HG03565 (cell line): ENCODE data around the gene AUTS2.

Source experiments
- ATAC-seq: cut with Tn5 transposase; IDR thresholded peaks from one replicate; pipeline ENCODE4 v1.9.1; 2021; ENCODE audit warnings: mild to moderate bottlenecking, moderate library complexity; ENCODE audit not compliant: unreplicated experiment

AUTS2 gene

DNA sequence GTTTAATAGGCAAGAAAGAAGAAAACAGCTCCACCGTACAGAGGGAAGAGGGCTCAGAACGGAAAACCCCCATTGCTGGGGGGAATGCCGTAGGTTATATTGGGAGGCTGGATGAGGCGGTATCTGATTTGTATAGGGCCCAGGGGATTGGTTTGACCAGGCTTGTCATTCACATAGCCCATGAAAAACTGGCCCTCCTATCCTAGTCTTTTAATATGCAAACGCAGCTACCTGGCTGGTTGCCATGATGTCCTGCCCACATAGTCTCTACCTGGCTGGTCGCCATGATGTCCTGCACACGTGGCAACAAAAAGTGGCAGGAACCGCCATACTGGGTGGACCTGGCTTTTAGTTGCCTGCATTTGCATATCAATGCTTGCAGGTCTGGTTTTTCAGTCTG lies 84.7 kb downstream of the AUTS2 start:
- ATAC-seq, result no peak

DNA sequence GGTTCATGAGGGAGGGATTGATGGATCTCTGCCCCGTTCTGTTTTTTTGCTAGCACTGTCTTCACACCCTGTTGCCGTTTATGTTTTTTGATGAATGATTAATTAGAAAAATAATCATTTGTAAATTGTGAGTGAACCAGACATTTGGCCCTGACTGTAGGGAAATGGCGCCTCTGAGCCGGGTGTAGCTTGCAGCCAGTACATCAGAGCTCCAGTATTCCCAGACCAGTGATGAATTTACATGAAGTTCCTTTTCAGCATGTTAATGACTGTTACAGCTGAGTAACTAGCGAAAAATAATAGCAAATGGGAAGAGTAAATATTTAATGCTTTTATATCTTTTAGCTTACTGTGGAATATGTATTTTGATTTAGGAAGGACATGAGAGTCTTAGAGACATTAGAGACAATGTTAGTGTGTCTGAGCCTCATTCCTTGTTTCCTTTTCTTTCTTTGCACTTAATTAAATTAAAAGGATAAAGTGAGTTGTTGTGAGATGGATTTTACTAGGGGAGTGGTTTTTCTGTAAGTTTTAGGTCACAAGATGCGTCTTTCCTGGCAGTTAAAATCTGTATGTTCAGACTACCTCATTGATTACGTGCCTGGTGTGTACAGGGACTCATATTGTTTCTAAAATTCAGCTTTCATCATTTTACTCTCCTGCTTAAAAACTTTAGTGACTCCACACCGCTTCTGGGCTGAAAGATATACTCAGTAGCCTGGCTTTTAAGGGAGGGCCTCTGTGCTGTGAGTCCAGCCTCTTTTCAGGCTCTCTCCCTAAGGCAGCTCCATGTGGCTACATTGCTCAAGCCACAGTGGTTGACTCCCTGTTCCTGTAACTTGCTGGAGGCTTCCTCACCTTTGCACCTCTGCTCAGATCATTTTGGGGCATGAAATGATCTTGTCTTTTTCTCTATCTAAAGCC lies 86.4 kb downstream of the AUTS2 start:
- ATAC-seq, result no peak

DNA sequence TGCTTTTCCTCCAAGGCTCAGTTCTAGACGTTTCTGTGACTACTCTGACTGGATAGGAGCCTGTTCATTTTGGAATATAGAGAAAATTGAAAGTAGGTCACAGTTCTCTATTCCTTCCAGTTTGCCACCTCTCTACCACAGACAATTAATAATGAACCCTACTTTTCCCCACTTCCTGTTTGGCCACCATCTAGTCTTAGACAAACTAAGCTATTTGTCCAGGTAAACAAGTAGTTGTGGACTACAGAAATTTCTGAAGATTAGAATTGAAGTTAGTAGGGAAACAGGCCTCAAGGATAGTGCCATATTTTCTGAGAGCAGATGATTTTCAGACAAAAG lies 87.0 kb downstream of the AUTS2 start:
- ATAC-seq, result no peak

DNA sequence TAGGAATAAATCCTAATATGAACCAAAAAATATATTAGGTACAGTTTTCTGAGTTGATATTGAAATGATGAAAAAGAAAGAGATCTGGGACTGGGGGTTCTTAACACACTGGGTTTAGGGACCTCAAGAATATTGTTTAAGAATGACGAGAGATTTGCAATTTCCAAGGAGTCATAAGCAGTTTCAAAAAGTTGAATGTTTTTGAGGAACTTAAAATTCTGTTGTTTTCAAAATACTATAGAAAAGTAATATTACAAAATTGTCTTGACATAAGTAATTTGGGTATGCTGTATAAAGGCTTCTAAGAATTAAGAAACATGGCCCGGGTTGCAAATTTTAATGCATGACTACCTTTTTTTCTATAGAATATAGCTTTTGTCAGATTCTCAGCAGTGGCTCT lies 88.1 kb downstream of the AUTS2 start:
- ATAC-seq, result no peak

DNA sequence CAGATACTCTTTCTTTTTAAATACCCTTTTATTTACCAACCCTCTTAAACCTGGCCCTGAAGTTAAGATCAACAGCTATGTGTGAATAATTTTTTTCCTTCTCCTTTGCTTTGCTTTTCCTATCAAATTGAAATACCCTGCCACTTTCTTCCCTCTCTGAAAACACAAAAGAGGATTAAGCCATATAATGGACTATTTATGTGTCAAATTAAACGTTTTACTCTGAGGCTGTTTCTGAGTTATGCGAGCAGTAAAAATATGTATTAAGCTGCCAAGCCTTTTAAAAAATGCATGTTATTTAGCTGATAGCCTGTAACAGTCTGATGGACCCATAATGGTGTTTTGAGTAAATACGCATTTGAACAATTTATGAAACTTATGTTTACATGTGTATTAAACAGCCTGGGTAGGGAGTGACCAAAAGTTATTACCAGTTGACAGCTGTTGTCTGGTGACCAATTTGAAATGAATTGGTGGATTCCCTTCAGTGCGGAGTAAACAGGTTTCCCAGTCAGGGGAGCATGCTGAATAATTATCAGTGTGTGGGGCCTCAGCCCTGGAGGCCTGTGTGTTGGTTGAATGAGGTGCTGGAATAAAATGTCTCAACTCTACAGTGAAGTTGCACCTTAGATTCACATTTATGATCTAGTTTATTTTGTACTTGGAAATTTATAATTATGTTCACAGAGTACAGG lies 89.6 kb downstream of the AUTS2 start:
- no peak for ATAC-seq

DNA sequence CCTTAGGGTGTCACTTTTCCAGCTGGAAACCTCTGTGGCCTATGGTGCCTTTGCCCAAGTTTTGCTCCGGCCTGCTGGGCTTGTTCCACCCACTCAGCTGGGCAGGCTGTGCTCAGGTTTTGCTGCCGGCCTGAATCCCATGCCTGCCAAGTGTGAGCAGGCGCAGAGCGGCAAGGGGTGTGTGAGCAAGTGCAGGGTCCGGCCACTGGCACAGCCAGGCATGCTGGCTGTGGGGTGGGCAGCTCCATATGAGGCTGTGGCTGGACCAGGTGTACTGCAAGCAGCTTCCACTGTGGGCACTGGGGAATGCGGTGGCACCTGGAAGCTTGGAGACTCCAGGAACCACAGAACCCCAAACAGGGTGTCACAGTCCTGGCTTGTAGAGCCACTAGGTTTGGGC lies 92.1 kb downstream of the AUTS2 start:
- no peak for ATAC-seq

DNA sequence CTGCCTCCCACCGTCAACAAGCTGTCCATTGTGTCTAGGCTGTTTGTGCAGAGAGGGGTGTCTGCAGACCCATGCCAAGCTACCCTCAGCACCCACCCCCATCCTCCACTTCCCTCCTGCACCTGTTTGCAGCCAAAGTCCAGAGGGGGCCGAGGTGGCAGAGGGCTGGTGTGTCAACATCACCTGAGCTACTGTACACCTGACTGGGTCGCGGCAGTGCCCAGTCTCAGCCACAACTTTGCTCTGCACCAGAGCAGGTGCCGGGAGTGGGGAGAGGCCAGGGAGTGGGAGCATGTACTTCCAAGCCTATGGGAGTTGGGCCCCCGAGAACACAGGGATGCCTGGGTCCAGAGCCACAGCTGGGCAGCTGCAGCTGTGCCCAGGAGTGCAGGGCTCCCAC lies 93.1 kb downstream of the AUTS2 start:
- ATAC-seq, result no peak

DNA sequence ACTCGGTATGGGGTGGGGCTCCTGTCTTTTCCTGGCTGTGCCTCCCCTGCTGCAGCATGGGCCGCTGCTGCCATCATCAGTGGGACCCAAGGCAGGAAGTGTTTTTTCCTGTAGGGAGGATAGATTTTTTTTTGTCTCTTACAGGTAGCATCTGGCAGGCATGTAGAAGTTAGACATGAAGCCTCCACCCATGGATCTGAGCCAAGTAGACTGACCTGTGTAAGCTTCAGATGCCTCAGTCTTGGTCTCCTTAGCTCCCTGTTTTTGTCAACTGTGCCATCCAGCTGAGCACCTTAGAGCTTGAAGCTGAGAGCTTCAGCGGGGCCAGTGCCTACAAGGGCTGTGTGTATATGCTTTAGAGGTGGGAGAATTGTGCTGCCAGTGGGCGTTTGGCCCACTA lies 93.5 kb downstream of the AUTS2 start:
- ATAC-seq, result no peak

DNA sequence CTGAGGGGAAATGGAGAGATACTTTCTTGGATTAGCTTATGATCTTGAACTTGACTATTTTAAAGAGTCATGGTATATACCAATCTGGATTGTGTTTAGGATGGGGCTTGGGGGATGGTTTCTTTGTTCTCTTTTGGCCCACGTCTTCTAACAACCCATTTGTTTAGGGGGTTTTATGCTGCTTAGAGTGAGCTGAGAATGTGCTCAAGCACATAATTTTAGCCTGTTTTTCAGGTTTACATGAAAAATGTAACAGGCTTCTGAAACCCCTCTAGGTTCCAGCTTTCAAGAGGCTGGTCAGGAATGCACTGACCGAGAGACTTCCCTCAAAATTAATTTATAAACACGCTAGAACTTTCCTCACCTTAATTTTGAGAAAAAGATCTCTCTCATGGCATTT lies 94.3 kb downstream of the AUTS2 start:
- ATAC-seq, result no peak

DNA sequence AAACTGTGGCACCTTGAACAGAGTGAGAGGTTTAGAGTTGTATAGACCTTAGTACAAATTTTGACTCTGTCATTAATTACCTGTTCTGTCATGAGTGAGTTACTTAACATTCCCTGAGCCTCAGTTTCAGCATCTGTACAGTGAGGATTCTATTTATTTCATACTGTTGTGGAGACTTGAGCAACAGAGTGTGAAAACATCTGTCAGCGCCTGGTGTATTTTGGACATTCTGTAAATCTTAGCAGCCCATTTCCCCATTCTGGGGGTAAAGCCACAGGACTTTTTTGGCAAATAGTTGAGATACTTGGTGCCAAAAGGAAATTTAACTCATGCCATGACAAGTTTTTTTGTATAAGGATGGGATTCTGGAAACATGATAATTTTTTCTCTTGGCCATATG lies 94.8 kb downstream of the AUTS2 start:
- ATAC-seq, result no peak

DNA sequence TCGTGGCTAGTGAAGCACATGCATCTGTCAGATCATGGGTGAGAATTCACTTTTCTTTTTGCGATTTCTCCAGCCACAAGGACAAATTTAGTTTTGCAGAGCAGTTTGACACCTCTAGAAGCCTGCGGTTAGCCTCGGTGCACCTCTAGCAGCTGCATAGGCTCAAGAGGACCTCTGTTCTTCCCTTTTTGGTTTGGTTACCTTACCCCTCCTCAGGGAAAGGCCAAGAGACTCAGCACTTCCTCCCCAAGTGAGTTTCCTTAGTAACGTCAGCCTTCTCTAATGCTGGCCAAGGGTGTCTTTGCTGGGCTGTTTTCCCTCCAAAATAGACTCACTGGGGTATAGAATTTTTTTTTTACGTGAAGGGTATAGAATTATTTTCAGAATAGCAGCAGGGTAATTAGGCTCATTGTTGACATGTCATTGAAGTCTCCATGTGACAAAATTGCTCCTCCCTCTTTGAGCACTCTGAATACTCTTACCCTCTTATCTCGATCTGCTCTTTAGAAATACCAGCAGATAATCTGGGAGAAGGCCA lies 97.8 kb downstream of the AUTS2 start:
- ATAC-seq, result peak; percentile 89

DNA sequence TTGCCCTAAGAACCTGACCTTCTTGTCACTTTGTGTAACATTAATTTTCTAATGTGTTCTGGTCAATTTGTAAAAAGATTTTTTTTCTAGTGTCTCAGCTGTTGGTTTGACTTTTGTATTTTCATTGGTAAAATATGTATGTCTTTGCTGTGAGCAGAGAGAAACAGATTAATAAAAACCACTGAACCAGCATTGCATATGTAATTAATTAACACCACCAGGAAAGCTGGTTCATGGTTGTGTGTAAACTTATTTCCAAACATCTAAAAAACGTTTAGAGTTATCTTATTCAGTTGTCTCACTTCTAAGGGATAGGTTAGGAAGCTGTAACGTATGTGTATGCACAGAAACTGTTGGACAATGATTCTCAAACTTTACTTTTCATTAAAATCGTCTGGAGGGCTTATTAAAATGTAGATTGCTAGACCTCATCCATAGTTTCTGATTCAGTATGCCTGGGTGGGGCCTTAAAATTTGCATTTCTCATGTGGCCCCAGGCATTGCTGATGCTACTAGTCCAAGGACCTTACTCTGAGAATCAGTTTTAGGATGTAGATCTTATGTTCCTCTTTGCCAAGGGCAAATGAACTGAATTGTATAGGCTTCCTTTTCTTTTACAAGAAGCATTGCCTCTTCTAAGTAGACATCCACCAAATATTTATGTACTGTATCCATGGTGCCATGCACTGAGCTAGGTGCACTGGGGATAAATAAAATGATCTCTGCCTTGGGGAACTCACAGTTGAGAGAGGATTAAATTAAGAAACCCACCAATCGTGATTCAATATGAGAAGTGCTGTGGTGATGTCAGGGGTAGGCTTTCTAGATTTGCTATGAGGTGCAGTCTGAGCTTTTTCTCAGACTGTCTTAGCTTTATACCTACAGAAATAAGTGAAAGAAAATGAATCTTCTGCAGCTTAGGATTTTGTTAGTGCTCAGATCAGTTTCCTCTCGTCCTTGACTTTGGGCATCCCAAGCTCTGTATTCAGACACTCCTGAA lies 98.7 kb downstream of the AUTS2 start:
- no peak for ATAC-seq

DNA sequence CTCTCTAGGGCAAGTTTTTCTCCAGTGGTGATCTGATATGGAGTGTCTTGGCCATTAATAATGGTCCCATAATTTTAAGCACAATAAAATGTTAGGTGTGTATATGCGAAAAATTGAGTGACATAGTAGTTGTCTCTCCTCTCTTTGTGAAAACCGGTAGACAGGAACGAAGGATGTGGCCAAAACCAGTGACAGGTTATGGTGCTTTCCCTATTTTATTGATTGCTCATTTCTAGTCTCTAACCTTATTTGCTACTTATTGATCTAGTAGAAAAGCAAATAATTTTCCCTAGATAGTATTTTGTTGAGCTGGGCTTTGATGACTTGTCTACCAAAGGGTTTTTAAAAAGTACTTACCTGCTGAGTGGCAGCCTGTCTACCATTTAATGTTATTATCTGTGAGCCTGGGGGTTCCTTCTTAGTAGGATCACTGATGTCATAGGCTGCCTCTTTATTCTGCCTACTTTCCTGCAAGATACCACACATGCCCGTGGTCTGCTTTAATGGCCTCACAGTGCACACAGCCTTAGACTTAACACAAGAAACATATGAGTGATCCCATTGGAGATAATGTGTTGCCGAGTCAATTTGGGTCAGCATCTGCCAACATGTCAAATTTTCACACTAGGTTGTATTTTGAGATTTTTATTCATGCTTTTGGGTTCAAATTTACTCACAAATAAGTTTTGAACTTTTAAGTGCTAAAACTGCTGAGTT lies 100.0 kb downstream of the AUTS2 start:
- ATAC-seq, result no peak

DNA sequence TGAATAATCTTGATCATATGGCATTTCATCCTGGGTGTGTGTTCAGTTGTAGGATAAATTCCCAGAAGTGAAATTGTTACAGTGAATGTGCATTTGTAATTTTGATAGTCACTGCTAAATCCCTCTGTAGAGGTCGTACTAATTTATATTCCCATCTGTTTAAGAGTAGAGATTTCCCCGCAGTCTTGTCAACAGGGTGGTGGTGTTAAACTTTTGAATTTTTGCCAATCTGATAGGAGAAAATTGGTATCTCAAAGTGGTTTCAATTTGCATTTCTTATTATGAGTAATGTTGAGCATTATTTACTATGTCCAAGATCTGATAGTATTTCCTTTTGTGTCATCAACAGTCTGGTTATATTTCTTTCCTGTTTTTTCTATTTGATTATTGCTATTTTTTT lies 101.7 kb downstream of the AUTS2 start:
- ATAC-seq, result no peak

DNA sequence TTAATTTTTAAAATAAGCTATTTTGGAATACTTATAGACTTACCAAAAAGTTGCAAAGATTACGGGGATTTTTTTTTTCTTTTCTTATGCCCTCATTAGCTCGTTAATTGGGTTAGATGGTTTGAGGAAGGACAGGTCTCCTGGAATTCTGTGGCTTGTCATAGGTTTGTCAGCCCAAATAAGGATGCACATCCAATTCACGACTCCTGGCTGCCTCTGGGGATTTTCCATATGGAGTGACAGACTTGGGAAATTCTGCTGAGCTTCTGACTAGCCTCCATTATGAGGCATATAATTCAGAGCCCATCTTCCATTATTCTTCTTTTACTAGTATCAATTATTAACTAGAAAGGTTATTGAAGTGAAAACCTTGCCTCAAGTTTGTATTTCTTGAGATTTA lies 102.1 kb downstream of the AUTS2 start:
- ATAC-seq, result no peak

DNA sequence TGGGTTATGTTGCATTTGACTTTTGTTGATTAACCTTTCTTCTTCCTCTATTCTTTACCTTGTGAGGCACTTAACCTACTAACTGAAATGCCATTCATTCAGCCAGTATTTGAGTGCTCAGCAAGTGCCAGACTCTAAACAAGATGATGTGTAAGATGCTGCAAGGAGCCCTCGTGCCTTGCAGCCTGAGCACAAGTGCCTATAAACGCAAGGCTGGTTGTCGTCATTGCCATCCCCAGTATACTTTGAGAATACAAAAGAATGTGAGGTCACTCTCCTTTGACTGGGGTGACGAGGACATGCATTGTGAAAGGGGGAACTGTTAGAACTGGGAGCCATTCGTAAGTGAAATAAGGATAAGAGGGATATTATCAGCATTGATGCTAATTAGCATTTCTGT lies 103.0 kb downstream of the AUTS2 start:
- no peak for ATAC-seq

DNA sequence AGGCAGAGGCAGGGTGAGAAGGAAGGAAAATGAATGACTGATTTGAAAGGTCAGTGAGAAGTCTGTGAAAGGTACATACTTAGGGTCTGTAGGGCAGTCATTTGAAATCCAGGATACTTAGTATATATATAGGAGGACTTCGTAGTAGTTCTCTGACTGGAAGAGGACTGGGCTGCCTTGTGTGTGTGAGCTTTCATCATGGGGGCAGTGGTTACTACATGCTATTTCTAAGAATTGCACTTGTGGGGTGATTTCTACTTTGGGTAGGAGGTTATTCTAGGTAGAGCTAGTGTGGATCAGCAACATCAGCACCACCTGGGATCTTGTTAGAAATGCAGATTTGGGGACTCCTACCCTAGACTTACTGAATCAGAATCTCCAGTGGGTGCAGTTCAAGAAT lies 104.1 kb downstream of the AUTS2 start:
- ATAC-seq, result no peak

DNA sequence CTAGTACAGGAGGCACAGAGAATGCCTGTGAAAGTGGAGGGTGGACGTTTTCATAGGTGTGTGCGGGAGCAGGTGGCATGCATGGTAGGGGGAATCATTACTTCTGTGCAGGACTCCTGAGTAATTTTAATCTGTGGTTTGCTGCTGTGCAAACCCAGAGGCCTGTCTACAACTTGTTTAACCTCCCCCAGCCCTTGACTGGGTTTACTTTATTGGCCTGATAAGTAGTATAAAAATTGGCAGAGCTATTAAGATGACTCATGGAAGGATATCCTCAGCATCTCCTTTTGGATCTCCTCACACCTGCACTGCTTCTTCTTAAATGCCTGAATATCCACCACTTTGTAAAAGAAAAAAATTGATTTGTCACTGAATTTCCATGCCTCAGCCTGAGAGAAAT lies 104.8 kb downstream of the AUTS2 start:
- no peak for ATAC-seq

DNA sequence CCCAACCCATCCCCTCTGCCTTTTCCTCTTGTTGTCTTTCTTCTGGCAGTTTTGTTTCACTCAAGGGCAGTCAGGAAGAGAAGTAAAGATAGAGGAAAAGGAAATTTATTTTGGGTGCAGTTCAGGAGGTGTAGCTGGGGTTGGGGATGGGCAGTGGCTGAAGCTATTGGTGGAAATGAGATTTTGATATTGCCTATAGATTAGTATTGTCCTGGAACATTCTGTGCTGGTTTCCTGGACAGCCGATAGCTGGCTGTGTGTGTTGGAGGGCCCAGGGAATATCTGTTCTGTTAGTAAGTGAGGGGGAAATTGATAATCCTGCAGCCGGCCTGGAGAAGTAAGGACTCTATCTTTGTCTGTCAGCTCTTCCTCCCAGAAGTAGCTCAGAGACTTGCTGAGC lies 107.8 kb downstream of the AUTS2 start:
- no peak for ATAC-seq

DNA sequence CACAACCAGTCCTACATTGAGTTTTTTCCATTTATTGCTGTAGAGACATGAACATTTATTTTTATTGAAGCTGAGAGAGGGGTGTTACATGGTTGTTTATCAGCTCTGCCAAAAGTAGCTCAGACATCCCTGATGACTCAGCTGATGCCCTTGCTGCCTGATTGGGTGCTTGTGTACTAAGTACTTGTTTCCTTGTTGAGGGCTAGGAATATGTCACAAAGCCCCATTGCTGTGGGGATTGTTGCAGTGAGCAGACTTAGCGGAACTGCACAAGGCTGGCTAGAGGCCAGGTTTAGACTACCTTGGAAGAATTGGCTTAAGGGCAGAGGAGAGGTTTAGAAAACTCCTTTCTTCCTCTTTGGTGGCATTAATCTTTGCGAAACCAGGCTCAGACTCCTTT lies 110.6 kb downstream of the AUTS2 start:
- no peak for ATAC-seq
